K562 (cell line): ENCODE results near the gene ITSN2. TPM values are rescaled to one million over a fixed set of nuclear protein-coding genes. Genes with fewer than 3 reads are reported as not detected.

Experiments used
- ATF7 ChIP-seq: fragments of 450-650 bp; IDR thresholded peaks from 2 replicates; pipeline ENCODE4 v1.7.1; 2014; ENCODE audit warnings: mild to moderate bottlenecking, moderate library complexity
- CREB5 ChIP-seq: fragments of 250-450 bp; sonication (Bioruptor Pico); IDR thresholded peaks from 2 replicates; pipeline ENCODE4 v1.5.0; 2020; ENCODE audit warnings: mild to moderate bottlenecking
- E2F3 ChIP-seq: fragments of 250-450 bp; sonication (Bioruptor Pico); IDR thresholded peaks from 2 replicates; pipeline ENCODE4 v1.4.0; 2020; ENCODE audit warnings: mild to moderate bottlenecking
- FOXM1 ChIP-seq, 2 experiments: fragments of 450-650 bp in 1 of 2; sonication (generic) in 1 of 2; formaldehyde crosslinking in 1 of 2; IDR thresholded peaks; 2 replicates each; pipeline versions ENCODE4 v1.6.1 to v1.9.0; 2017 to 2022; ENCODE audit warnings: low read depth in 2 of 2, mild to moderate bottlenecking in 2 of 2, missing genetic modification reagents in 1 of 2, moderate library complexity in 1 of 2
- MLX ChIP-seq, 2 experiments: fragments of 450-650 bp in 1 of 2; sonication (generic) in 1 of 2; formaldehyde crosslinking; conservative IDR thresholded peaks; 2 replicates each; pipeline versions ENCODE4 v1.4.0 to v1.8.1; 2020 to 2022; ENCODE audit warnings: mild to moderate bottlenecking in 1 of 2, missing genetic modification reagents in 1 of 2
- RFX7 ChIP-seq: fragments of 250-450 bp; sonication (Bioruptor Pico); IDR thresholded peaks from 2 replicates; pipeline ENCODE4 v1.5.1; 2021; ENCODE audit warnings: mild to moderate bottlenecking
- SMARCA4 ChIP-seq: fragments of 450-650 bp; IDR thresholded peaks from 2 replicates; pipeline ENCODE4 v1.6.1; 2016
- SMARCB1 ChIP-seq: IDR thresholded peaks from 2 replicates; pipeline ENCODE4 v1.6.1; 2011; ENCODE audit warnings: improper control_type of control experiment, low read depth; ENCODE audit not compliant: insufficient read length
- SRSF9 ChIP-seq: fragments of 200-400 bp; formaldehyde crosslinking; IDR thresholded peaks from 2 replicates; pipeline ENCODE4 v1.6.1; 2017; ENCODE audit warnings: low read depth, low read length, borderline replicate concordance
- STAT5A ChIP-seq: IDR thresholded peaks from 2 replicates; pipeline ENCODE4 v1.6.1; 2012; ENCODE audit warnings: low read length, inconsistent platforms, borderline replicate concordance
- TBL1XR1 ChIP-seq, 2 experiments: IDR thresholded peaks; 2 replicates each; pipeline ENCODE4 v1.6.1; 2012; ENCODE audit warnings: improper control_type of control experiment in 2 of 2, low read length in 2 of 2, mild to moderate bottlenecking in 1 of 2
- U2AF2 ChIP-seq: fragments of 200-400 bp; formaldehyde crosslinking; optimal IDR thresholded peaks from 2 replicates; pipeline ENCODE3; 2017; ENCODE audit warnings: low read depth, mild to moderate bottlenecking, low read length
- YY1 ChIP-seq, 3 experiments: IDR thresholded peaks; 2 replicates each; pipeline ENCODE4 v1.6.1; 2011; ENCODE audit warnings: low read length in 2 of 3, mild to moderate bottlenecking in 2 of 3, moderate library complexity in 2 of 3, borderline replicate concordance in 1 of 3, control low read depth in 1 of 3, low read depth in 1 of 3; ENCODE audit not compliant: insufficient read depth in 3 of 3, insufficient replicate concordance in 2 of 3, control insufficient read depth in 1 of 3, insufficient read length in 1 of 3; ENCODE audit errors: extremely low read depth in 1 of 3
- ZNF140 ChIP-seq: fragments of 250-450 bp; sonication (Bioruptor Pico); IDR thresholded peaks from 2 replicates; pipeline ENCODE4 v1.8.0; 2021; ENCODE audit warnings: moderate library complexity, mild to moderate bottlenecking, inconsistent platforms
- polyA plus RNA-seq, 8 experiments: library from polyadenylated mRNA; depleted of rRNA in 4 of 8; stranded (reverse) in 5 of 8; unstranded in 3 of 8; fragments of >200 nt; fragmentation: Nextera tagmentation in 2 of 8; fragmentation: Illumina TruSeq in 1 of 8; extraction: Ambion mirVana in 2 of 8; extraction: Trizol in 1 of 8; gene quantifications; 2 replicates each; pipeline versions ENCODE4 v1.2.1 to v1.2.3, GENCODE V29; 2011 to 2014; ENCODE audit warnings: inconsistent platforms in 1 of 8, missing spikeins in 1 of 8
- total RNA-seq, 7 experiments: library from RNA; depleted of rRNA in 6 of 7; stranded (reverse); fragments of >200 nt in 6 of 7; fragmentation: Illumina TruSeq in 2 of 7; extraction: Trizol in 2 of 7; gene quantifications; 2 replicates each; pipeline versions ENCODE4 v1.2.1 to v1.2.3, GENCODE V29; 2011 to 2021; ENCODE audit warnings: low replicate concordance in 1 of 7
- TF ChIP-seq, protein P1 (sequence below): sonication (generic); formaldehyde crosslinking; IDR thresholded peaks from 2 replicates; pipeline ENCODE4 v1.8.0; 2023; ENCODE audit warnings: missing genetic modification reagents, mild to moderate bottlenecking, borderline replicate concordance
- TF ChIP-seq, protein P2 (sequence below): sonication (generic); formaldehyde crosslinking; IDR thresholded peaks from 2 replicates; pipeline ENCODE4 v1.8.0; 2022; ENCODE audit warnings: mild to moderate bottlenecking, missing genetic modification reagents, borderline replicate concordance

The ITSN2 gene
- total and polyA plus RNA-seq, 9 of the 15 experiments (the other 6 are each of a cell fraction or from before 2014, with no cell fraction given), result 6.6 to 19.9 (median 15.2) TPM

- TF ChIP-seq, protein P1, sequence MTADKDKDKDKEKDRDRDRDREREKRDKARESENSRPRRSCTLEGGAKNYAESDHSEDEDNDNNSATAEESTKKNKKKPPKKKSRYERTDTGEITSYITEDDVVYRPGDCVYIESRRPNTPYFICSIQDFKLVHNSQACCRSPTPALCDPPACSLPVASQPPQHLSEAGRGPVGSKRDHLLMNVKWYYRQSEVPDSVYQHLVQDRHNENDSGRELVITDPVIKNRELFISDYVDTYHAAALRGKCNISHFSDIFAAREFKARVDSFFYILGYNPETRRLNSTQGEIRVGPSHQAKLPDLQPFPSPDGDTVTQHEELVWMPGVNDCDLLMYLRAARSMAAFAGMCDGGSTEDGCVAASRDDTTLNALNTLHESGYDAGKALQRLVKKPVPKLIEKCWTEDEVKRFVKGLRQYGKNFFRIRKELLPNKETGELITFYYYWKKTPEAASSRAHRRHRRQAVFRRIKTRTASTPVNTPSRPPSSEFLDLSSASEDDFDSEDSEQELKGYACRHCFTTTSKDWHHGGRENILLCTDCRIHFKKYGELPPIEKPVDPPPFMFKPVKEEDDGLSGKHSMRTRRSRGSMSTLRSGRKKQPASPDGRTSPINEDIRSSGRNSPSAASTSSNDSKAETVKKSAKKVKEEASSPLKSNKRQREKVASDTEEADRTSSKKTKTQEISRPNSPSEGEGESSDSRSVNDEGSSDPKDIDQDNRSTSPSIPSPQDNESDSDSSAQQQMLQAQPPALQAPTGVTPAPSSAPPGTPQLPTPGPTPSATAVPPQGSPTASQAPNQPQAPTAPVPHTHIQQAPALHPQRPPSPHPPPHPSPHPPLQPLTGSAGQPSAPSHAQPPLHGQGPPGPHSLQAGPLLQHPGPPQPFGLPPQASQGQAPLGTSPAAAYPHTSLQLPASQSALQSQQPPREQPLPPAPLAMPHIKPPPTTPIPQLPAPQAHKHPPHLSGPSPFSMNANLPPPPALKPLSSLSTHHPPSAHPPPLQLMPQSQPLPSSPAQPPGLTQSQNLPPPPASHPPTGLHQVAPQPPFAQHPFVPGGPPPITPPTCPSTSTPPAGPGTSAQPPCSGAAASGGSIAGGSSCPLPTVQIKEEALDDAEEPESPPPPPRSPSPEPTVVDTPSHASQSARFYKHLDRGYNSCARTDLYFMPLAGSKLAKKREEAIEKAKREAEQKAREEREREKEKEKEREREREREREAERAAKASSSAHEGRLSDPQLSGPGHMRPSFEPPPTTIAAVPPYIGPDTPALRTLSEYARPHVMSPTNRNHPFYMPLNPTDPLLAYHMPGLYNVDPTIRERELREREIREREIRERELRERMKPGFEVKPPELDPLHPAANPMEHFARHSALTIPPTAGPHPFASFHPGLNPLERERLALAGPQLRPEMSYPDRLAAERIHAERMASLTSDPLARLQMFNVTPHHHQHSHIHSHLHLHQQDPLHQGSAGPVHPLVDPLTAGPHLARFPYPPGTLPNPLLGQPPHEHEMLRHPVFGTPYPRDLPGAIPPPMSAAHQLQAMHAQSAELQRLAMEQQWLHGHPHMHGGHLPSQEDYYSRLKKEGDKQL, result no peak
- TF ChIP-seq SRSF9 (no peak), ZNF140 (no peak), MLX (CRISPR knock-in tag; conservative IDR thresholded peaks at IDR 0.05) (no peak), RFX7 (CRISPR knock-in tag) (no peak), E2F3 (CRISPR knock-in tag) (no peak), SMARCB1 (no peak), SMARCA4 (no peak), TBL1XR1 (IDR thresholded peaks at IDR 0.05; ENCODE audit: low read length in 2 of 2) (no peak), U2AF2 (no peak), CREB5 (CRISPR knock-in tag) (no peak), ATF7 (0 out of 2 replicates have a peak, but pooled peaks have one; percentile 17), STAT5A (no peak), FOXM1 (IDR thresholded peaks at IDR 0.05; ENCODE audit: low read depth) (no peak), FOXM1 (CRISPR knock-in tag; IDR thresholded peaks at IDR 0.05; ENCODE audit: low read depth) (no peak), YY1 (IDR thresholded peaks at IDR 0.05; ENCODE audit: borderline replicate concordance in 1 of 3, control insufficient read depth in 1 of 3, extremely low read depth in 1 of 3, insufficient read depth in 3 of 3, insufficient read length in 1 of 3, insufficient replicate concordance in 2 of 3, low read depth in 1 of 3, low read length in 2 of 3) (peak in 1 of 3 experiments; percentile 28)
- TF ChIP-seq, protein P2, sequence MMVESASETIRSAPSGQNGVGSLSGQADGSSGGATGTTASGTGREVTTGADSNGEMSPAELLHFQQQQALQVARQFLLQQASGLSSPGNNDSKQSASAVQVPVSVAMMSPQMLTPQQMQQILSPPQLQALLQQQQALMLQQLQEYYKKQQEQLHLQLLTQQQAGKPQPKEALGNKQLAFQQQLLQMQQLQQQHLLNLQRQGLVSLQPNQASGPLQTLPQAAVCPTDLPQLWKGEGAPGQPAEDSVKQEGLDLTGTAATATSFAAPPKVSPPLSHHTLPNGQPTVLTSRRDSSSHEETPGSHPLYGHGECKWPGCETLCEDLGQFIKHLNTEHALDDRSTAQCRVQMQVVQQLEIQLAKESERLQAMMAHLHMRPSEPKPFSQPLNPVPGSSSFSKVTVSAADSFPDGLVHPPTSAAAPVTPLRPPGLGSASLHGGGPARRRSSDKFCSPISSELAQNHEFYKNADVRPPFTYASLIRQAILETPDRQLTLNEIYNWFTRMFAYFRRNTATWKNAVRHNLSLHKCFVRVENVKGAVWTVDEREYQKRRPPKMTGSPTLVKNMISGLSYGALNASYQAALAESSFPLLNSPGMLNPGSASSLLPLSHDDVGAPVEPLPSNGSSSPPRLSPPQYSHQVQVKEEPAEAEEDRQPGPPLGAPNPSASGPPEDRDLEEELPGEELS (CRISPR knock-in tag), result no peak
These were observed 195.8 kb downstream of the ITSN2 start (continued) for GRCh38 chr2:24164416-24164973.
